Measurements from ENCODE around the gene IPO7. TPM values are rescaled to one million over a fixed set of nuclear protein-coding genes. Genes with fewer than 3 reads are reported as not detected.

IPO7 gene
- total RNA-seq, 1 experiment from 2014 or later, result 204 TPM

DNA sequence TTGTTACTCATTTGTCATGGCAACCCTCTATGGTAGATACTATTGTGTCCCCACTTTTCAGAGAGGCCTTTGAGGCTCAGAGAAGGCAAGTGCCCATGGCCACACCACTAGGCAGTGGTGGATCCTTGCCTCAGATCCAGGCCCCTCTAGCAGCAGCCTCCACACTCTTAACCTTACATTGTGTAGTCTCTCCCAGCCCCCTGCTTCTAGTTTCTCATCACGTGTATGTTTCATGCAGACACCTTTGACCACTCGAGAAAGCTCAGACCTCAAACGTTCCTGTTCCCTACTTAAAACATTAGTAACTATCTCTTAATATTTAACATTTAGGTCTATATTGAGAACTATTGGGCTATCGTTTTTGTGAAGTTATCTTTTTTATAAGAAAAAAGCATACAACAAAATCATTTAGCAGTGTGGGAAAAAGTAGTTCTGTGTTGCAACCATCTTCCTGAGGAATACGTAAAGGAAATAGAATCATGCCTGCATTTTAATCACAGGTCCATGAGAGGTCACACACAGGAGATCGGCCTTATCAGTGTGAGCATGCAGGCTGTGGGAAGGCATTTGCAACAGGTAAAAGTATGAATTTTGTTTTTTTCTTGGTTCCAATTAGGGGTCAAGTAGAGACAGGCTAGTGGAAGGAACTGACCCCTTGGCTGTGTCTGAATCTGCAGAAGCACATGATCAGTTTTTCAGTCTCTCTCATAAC, 111.5 kb downstream of the IPO7 start:
- H3K4me1 ChIP-seq, result no peaks in the 10 kb centered on the region
- no peaks in the 10 kb centered on the region for H3K27me3 ChIP-seq
- DNase-seq, result no peak
- no peaks in the 10 kb centered on the region for H3K9me3 ChIP-seq (replicated peaks)
- peaks cover 35% of the 10 kb centered on the region for H3K36me3 ChIP-seq
- H3K27ac ChIP-seq, result no peak overlapping the region
- H3K4me3 ChIP-seq, result no peak overlapping the region

Other genes starting within 250 kb of the IPO7 start
- gene DENND5A, start 119.3 kb upstream of the IPO7 start, total RNA-seq (2014; rRNA removed; shearing (Covaris generic)), result 105 and 113 TPM in 2 replicates
- gene TMEM41B, start 70.1 kb upstream of the IPO7 start, total RNA-seq (2014; rRNA removed; shearing (Covaris generic)), result 69.5 and 73.3 TPM in 2 replicates
- gene ZNF143, start 76.4 kb downstream of the IPO7 start, total RNA-seq (2014; rRNA removed; shearing (Covaris generic)), result 25.5 and 27.8 TPM in 2 replicates
- gene WEE1, start 189.0 kb downstream of the IPO7 start, total RNA-seq (2014; rRNA removed; shearing (Covaris generic)), result 102 and 120 TPM in 2 replicates

Measured in SJCRH30 (cell line).